Ishikawa (cell line): Measurements from ENCODE around the gene POU3F1.

Experiments
- MAX ChIP-seq: IDR thresholded peaks from 2 replicates; pipeline ENCODE4 v1.6.1; 2012
- REST ChIP-seq: IDR thresholded peaks from 2 replicates; pipeline ENCODE4 v1.6.1; 2012; ENCODE audit warnings: low read depth, mild to moderate bottlenecking
- TAF1 ChIP-seq: IDR thresholded peaks from 2 replicates; pipeline ENCODE4 v1.6.1; 2012; ENCODE audit warnings: low read depth, mild to moderate bottlenecking
- TCF12 ChIP-seq: IDR thresholded peaks from 2 replicates; pipeline ENCODE4 v1.6.1; 2012; ENCODE audit warnings: low read depth
- TEAD4 ChIP-seq: IDR thresholded peaks from 2 replicates; pipeline ENCODE4 v1.6.1; 2012
- USF1 ChIP-seq: IDR thresholded peaks from 2 replicates; pipeline ENCODE4 v1.6.1; 2012

GRCh38 chr1:38026592-38027200 lies 19.9 kb downstream of the POU3F1 start:
- TF ChIP-seq TAF1 (no peak), REST (no peak), MAX (no peak), TCF12 (no peak), TEAD4 (no peak), USF1 (no peak)
